ENCODE measurements around the gene GAS5.
"Not testable (repeated sequence)": the region's sequence is repeated elsewhere in the genome, so short reads cannot be mapped to it uniquely, and the experiment has no call there.

GAS5 gene

GRCh38 chr1:173860065-173860464 is 7.7 kb downstream of the GAS5 start:
- DNase-seq (ENCODE audit: low read depth), result no peak
- no peak overlapping the region for H3K4me3 ChIP-seq (ENCODE audit: low read depth, low read length)
- no peak for TF ChIP-seq CTCF (IDR thresholded peaks at IDR 0.05; ENCODE audit: insufficient read depth, low read depth, low read length, missing control alignments)

- not testable (repeated sequence) for H3K4me3 ChIP-seq (ENCODE audit: low read depth, low read length); DNase-seq (ENCODE audit: low read depth)
Measured at GRCh38 chr1:173859547-173859946, 8.2 kb downstream of the GAS5 start.

GRCh38 chr1:173857363-173857917 is 10.3 kb downstream of the GAS5 start:
- no peak for TF ChIP-seq CTCF (IDR thresholded peaks at IDR 0.05; ENCODE audit: insufficient read depth, low read depth, low read length, missing control alignments)
- no peak for DNase-seq (ENCODE audit: low read depth)

GRCh38 chr1:173856903-173857302 is 10.9 kb downstream of the GAS5 start:
- DNase-seq (ENCODE audit: low read depth), result no peak
- TF ChIP-seq CTCF (IDR thresholded peaks at IDR 0.05; ENCODE audit: insufficient read depth, low read depth, low read length, missing control alignments), result no peak
- H3K4me3 ChIP-seq (ENCODE audit: low read depth, low read length), result no peak overlapping the region

More at GRCh38 chr1:173857363-173857917, 10.3 kb downstream of the GAS5 start:
- no peak overlapping the region for H3K4me3 ChIP-seq (ENCODE audit: low read depth, low read length)

- no peak for DNase-seq (ENCODE audit: low read depth)
- TF ChIP-seq CTCF (IDR thresholded peaks at IDR 0.05; ENCODE audit: insufficient read depth, low read depth, low read length, missing control alignments), result no peak
- no peak overlapping the region for H3K4me3 ChIP-seq (ENCODE audit: low read depth, low read length)
Measured at GRCh38 chr1:173856014-173856413, 11.8 kb downstream of the GAS5 start.

GRCh38 chr1:173853074-173853473 is 14.7 kb downstream of the GAS5 start:
- DNase-seq (ENCODE audit: low read depth), result no peak
- no peak for TF ChIP-seq CTCF (IDR thresholded peaks at IDR 0.05; ENCODE audit: insufficient read depth, low read depth, low read length, missing control alignments)
- no peak overlapping the region for H3K4me3 ChIP-seq (ENCODE audit: low read depth, low read length)

- no peak for TF ChIP-seq CTCF (IDR thresholded peaks at IDR 0.05; ENCODE audit: insufficient read depth, low read depth, low read length, missing control alignments)
- no peak for DNase-seq (ENCODE audit: low read depth)
- H3K4me3 ChIP-seq (ENCODE audit: low read depth, low read length), result no peak overlapping the region
Measured at GRCh38 chr1:173852105-173852504, 15.7 kb downstream of the GAS5 start.

All from GM12865 (cell line).